WTC11 (cell line): Measurements from ENCODE around the gene KIAA1671. TPM values are rescaled to one million over a fixed set of nuclear protein-coding genes. Genes with fewer than 3 reads are reported as not detected.

Experiments
- ATAC-seq: fragments of 200-7000 bp; cut with Tn5 transposase; 2 replicates; pipeline ENCODE4 v1.10.0; 2021; ENCODE audit warnings: mild to moderate bottlenecking, moderate library complexity
- CTCF ChIA-PET: fragments of 300-600 bp; sonication (Branson Sonifier 250); formaldehyde crosslinking; loops from one replicate; lab custom pipeline; 2021; ENCODE audit warnings: antibody characterized with exemption; lab: Charles Lee
- POLR2A ChIA-PET: fragments of 350-600 bp; sonication (Branson Sonifier 250); formaldehyde crosslinking; loops from one replicate; lab custom pipeline; 2021; ENCODE audit warnings: antibody characterized with exemption; lab: Charles Lee
- DNase-seq: peaks from one replicate; pipeline ENCODE4 v3.0.0; 2021; ENCODE audit warnings: low spot score
- H3K27ac Mint-ChIP-seq: 2 replicates; pipeline ENCODE4 v1.8.0; 2021; ENCODE audit warnings: mixed read lengths
- H3K27me3 Mint-ChIP-seq: 2 replicates; pipeline ENCODE4 v1.8.0; 2021; ENCODE audit warnings: low read depth, mild to moderate bottlenecking, moderate library complexity, mixed read lengths
- H3K36me3 Mint-ChIP-seq: 2 replicates; pipeline ENCODE4 v1.8.0; 2021; ENCODE audit warnings: mixed read lengths
- H3K4me1 Mint-ChIP-seq: 2 replicates; pipeline ENCODE4 v1.8.0; 2022; ENCODE audit warnings: mixed read lengths
- H3K4me3 Mint-ChIP-seq: 2 replicates; pipeline ENCODE4 v1.8.0; 2021; ENCODE audit warnings: mild to moderate bottlenecking, moderate library complexity, mixed read lengths
- H3K9me3 Mint-ChIP-seq: 2 replicates; pipeline ENCODE4 v1.8.0; 2021; ENCODE audit warnings: mixed read lengths
- AR ChIP-seq: fragments of 250-450 bp; sonication (Bioruptor Pico); IDR thresholded peaks from 2 replicates; pipeline ENCODE4 v1.9.0; 2021; ENCODE audit warnings: mild to moderate bottlenecking
- ARID4B ChIP-seq: sonication (generic); formaldehyde crosslinking; IDR thresholded peaks from 2 replicates; pipeline ENCODE4 v1.8.0; 2023; ENCODE audit warnings: missing genetic modification reagents, mild to moderate bottlenecking, borderline replicate concordance
- EMX1 ChIP-seq: fragments of 250-450 bp; sonication (Bioruptor Pico); IDR thresholded peaks from 2 replicates; pipeline ENCODE4 v1.8.0; 2021; ENCODE audit warnings: mild to moderate bottlenecking
- ESRRA ChIP-seq: sonication (generic); formaldehyde crosslinking; IDR thresholded peaks from 2 replicates; pipeline ENCODE4 v1.8.1; 2022; ENCODE audit warnings: mild to moderate bottlenecking, missing genetic modification reagents, borderline replicate concordance
- HMGA2 ChIP-seq: fragments of 250-450 bp; sonication (Bioruptor Pico); IDR thresholded peaks from 2 replicates; pipeline ENCODE4 v1.4.0; 2021; ENCODE audit warnings: mild to moderate bottlenecking, moderate library complexity
- HMGXB4 ChIP-seq: sonication (generic); formaldehyde crosslinking; IDR thresholded peaks from 2 replicates; pipeline ENCODE4 v1.8.1; 2023; ENCODE audit warnings: mild to moderate bottlenecking, moderate library complexity, missing genetic modification reagents
- MLX ChIP-seq: sonication (generic); formaldehyde crosslinking; IDR thresholded peaks from 2 replicates; pipeline ENCODE4 v1.8.1; 2023; ENCODE audit warnings: mild to moderate bottlenecking, missing genetic modification reagents, moderate library complexity
- NFATC4 ChIP-seq: fragments of 250-450 bp; sonication (Bioruptor Pico); IDR thresholded peaks from 2 replicates; pipeline ENCODE4 v1.9.0; 2021; ENCODE audit warnings: mild to moderate bottlenecking
- NFE2L1 ChIP-seq: sonication (generic); formaldehyde crosslinking; IDR thresholded peaks from 2 replicates; pipeline ENCODE4 v1.8.1; 2023; ENCODE audit warnings: missing genetic modification reagents
- NR3C1 ChIP-seq: sonication (generic); formaldehyde crosslinking; conservative IDR thresholded peaks from 2 replicates; pipeline ENCODE4 v1.8.1; 2023; ENCODE audit warnings: low read depth, mild to moderate bottlenecking, missing genetic modification reagents
- RORB ChIP-seq: fragments of 250-450 bp; sonication (Bioruptor Pico); IDR thresholded peaks from 2 replicates; pipeline ENCODE4 v1.9.0; 2021; ENCODE audit warnings: mild to moderate bottlenecking
- SP1 ChIP-seq: sonication (generic); formaldehyde crosslinking; conservative IDR thresholded peaks from 2 replicates; pipeline ENCODE4 v1.8.1; 2022; ENCODE audit warnings: missing genetic modification reagents
- TEAD1 ChIP-seq: sonication (generic); formaldehyde crosslinking; IDR thresholded peaks from 2 replicates; pipeline ENCODE4 v1.8.0; 2022; ENCODE audit warnings: mild to moderate bottlenecking, missing genetic modification reagents
- TEAD4 ChIP-seq: sonication (generic); formaldehyde crosslinking; IDR thresholded peaks from 2 replicates; pipeline ENCODE4 v1.8.0; 2022; ENCODE audit warnings: mild to moderate bottlenecking, missing genetic modification reagents
- USF2 ChIP-seq: sonication (generic); formaldehyde crosslinking; IDR thresholded peaks from 2 replicates; pipeline ENCODE4 v1.8.1; 2023; ENCODE audit warnings: mild to moderate bottlenecking, missing genetic modification reagents, moderate library complexity
- ZBTB21 ChIP-seq: sonication (generic); formaldehyde crosslinking; IDR thresholded peaks from 2 replicates; pipeline ENCODE4 v1.8.1; 2023; ENCODE audit warnings: mild to moderate bottlenecking, missing genetic modification reagents, borderline replicate concordance
- ZNF232 ChIP-seq: sonication (generic); formaldehyde crosslinking; IDR thresholded peaks from 2 replicates; pipeline ENCODE4 v1.8.0; 2022; ENCODE audit warnings: mild to moderate bottlenecking, missing genetic modification reagents
- ZNF263 ChIP-seq: sonication (generic); formaldehyde crosslinking; IDR thresholded peaks from 2 replicates; pipeline ENCODE4 v1.8.1; 2022; ENCODE audit warnings: low read depth, mild to moderate bottlenecking, moderate library complexity, missing genetic modification reagents
- ZNF317 ChIP-seq: sonication (generic); formaldehyde crosslinking; IDR thresholded peaks from 2 replicates; pipeline ENCODE4 v1.8.1; 2023; ENCODE audit warnings: low read depth, mild to moderate bottlenecking, moderate library complexity, missing genetic modification reagents, borderline replicate concordance
- ZNF423 ChIP-seq: fragments of 250-450 bp; sonication (Bioruptor Pico); IDR thresholded peaks from 2 replicates; pipeline ENCODE4 v2.1.2; 2022; ENCODE audit warnings: mild to moderate bottlenecking, moderate library complexity
- ZNF671 ChIP-seq: fragments of 250-450 bp; sonication (Bioruptor Pico); IDR thresholded peaks from 2 replicates; pipeline ENCODE4 v1.8.0; 2021; ENCODE audit warnings: mild to moderate bottlenecking
- total RNA-seq: library from RNA; stranded (reverse); gene quantifications from 3 replicates; pipeline ENCODE4 v1.2.3, GENCODE V29; 2021

Gene KIAA1671
- total RNA-seq, 1 experiment from 2014 or later: 26.0 TPM

GRCh38 chr22:25183949-25184619 lies 231.6 kb downstream of the KIAA1671 start:
- no peak for DNase-seq
- H3K4me3 Mint-ChIP-seq: no peak overlapping the region
- no peak for TF ChIP-seq HMGA2 (CRISPR knock-in tag)
- TF ChIP-seq ZBTB21 (CRISPR knock-in tag): no peak
- TF ChIP-seq ESRRA: no peak
- TF ChIP-seq ARID4B (CRISPR knock-in tag): no peak
- no peak for TF ChIP-seq TEAD1
- TF ChIP-seq AR (CRISPR knock-in tag): no peak
- no peak for TF ChIP-seq NFATC4 (CRISPR knock-in tag)
- TF ChIP-seq ZNF423 (CRISPR knock-in tag): no peak
- no peak for TF ChIP-seq NR3C1 (CRISPR knock-in tag)
- no peak for TF ChIP-seq ZNF263 (CRISPR knock-in tag)
- TF ChIP-seq ZNF317: no peak
- no peak for TF ChIP-seq SP1 (CRISPR knock-in tag)
- TF ChIP-seq ZNF671: no peak
- TF ChIP-seq HMGXB4 (CRISPR knock-in tag): no peak
- TF ChIP-seq ZNF232 (CRISPR knock-in tag): no peak
- TF ChIP-seq, all 79 proteins: peak for 0
- Mint-ChIP-seq H3K27me3 (no peaks in the 10 kb centered on the region), H3K4me1 (no peaks in the 10 kb centered on the region), H3K36me3 (peaks cover 19% of the 10 kb centered on the region), H3K27ac (no peak overlapping the region; the same call in 1 of the 2 replicates), H3K9me3 (peaks cover 10% of the 10 kb centered on the region)
- ATAC-seq: no peak
- ChIA-PET POLR2A (no interaction called here), CTCF (interaction anchor here (1.3 to 2.1 kb wide), 3 partner anchors 18 to 102 kb away, joined by 4 to 8 read pairs (median 6); no protein-coding TSS in a partner anchor)

- DNase-seq: no peak
- peaks cover 10% of the 10 kb centered on the region; the same call in 1 of the 2 replicates for H3K9me3 Mint-ChIP-seq
- ChIA-PET CTCF (interaction anchor here (1.3 kb wide), 1 partner anchor 16 kb away, joined by 5 read pairs; no protein-coding TSS in a partner anchor), POLR2A (no interaction called here)
- H3K36me3 Mint-ChIP-seq: peaks cover 24% of the 10 kb centered on the region
- H3K4me3 Mint-ChIP-seq: no peak overlapping the region
- no peaks in the 10 kb centered on the region for H3K4me1 Mint-ChIP-seq
- H3K27me3 Mint-ChIP-seq: no peaks in the 10 kb centered on the region
- no peak overlapping the region for H3K27ac Mint-ChIP-seq
- ATAC-seq: no peak
- no peak for TF ChIP-seq ARID4B (CRISPR knock-in tag)
- no peak for TF ChIP-seq MLX (CRISPR knock-in tag)
- no peak for TF ChIP-seq USF2 (CRISPR knock-in tag)
- no peak for TF ChIP-seq NFE2L1
- no peak for TF ChIP-seq TEAD4 (CRISPR knock-in tag)
- no peak for TF ChIP-seq EMX1 (CRISPR knock-in tag)
- no peak for TF ChIP-seq ZNF423 (CRISPR knock-in tag)
- TF ChIP-seq NR3C1 (CRISPR knock-in tag): no peak
- no peak for TF ChIP-seq RORB (CRISPR knock-in tag)
Observed at GRCh38 chr22:25186140-25186539, 233.6 kb downstream of the KIAA1671 start.
